Psoas muscle (tissue), 8 donors: ENCODE results near the gene AVPI1. TPM values are rescaled to one million over a fixed set of nuclear protein-coding genes. Genes with fewer than 3 reads are reported as not detected.

ENCODE experiments used
- ATAC-seq, 4 donors: fragments of 200-7000 bp; cut with Tn5 transposase; one replicate each; pipeline ENCODE4 v1.9.1; 2020; ENCODE audit warnings: moderate library complexity in 3 of 4, mild to moderate bottlenecking in 2 of 4
- DNase-seq, 2 donors: peaks; one replicate each; pipeline ENCODE4 v3.0.0-alpha.2; 2020
- H3K27ac ChIP-seq: fragments of 200-600 bp; one replicate; pipeline ENCODE4 v1.8.0; 2022
- H3K27me3 ChIP-seq, 3 donors: fragments of 200-600 bp in 1 of 3; one replicate each; pipeline versions ENCODE4 v1.6.1 to v1.8.0; 2013 to 2022; ENCODE audit warnings: low read length in 2 of 3, mild to moderate bottlenecking in 2 of 3, moderate library complexity in 1 of 3; ENCODE audit not compliant: insufficient read depth in 3 of 3
- H3K36me3 ChIP-seq, 2 donors: fragments of 200-600 bp in 1 of 2; one replicate each; pipeline versions ENCODE4 v1.6.1 to v1.8.0; 2013 to 2022; ENCODE audit warnings: low read depth in 1 of 2, mild to moderate bottlenecking in 1 of 2, moderate library complexity in 1 of 2; ENCODE audit not compliant: insufficient read depth in 1 of 2
- H3K4me1 ChIP-seq: fragments of 200-600 bp; one replicate; pipeline ENCODE4 v1.8.0; 2022
- H3K4me3 ChIP-seq: fragments of 200-600 bp; one replicate; pipeline ENCODE4 v1.8.0; 2022; ENCODE audit warnings: mild to moderate bottlenecking
- H3K9me3 ChIP-seq: fragments of 200-600 bp; one replicate; pipeline ENCODE4 v1.8.0; 2022
- WGBS, 3 donors: extraction: QIAGEN DNeasy Blood & Tissue Kit; methylation state at CpG; one replicate each; pipeline versions ENCODE4 v1.1.6 to v1.1.7; 2013; 5-methylcytosine and 5-hydroxymethylcytosine counted together
- intact Hi-C, 2 donors: fragments of 100-400 bp; cut with DNase I; formaldehyde crosslinking; loops; one replicate each; pipeline versions ENCODE4 v1.11.0 to v1.14.2; 2022
- polyA plus RNA-seq, 3 donors: library from polyadenylated mRNA; stranded (reverse); fragments of 200-250 nt; gene quantifications; one replicate each; pipeline ENCODE4 v1.2.3, GENCODE V29; 2013
- total RNA-seq, 4 donors: library from RNA; stranded (reverse); fragmentation: NEBNext Ultra II Directional in 2 of 4; extraction: Animal tissue kit (Norgen Biotek cat#: 25700) in 2 of 4; gene quantifications; one replicate each; pipeline versions ENCODE4 v1.2.1 to v1.2.4, GENCODE V29; 2021 to 2023
- TF ChIP-seq, protein P1 (sequence below): fragments of 200-600 bp; IDR thresholded peaks from one replicate; pipeline ENCODE4 v1.8.0; 2022; ENCODE audit warnings: antibody characterized with exemption
- donor health status: healthy with polysubstance abuse.
- donor health status: DM: no; HTN: no; CAD: no; lungs with moderate emphysema.
- donor health status: Bipolar disorder and iron deficiency.
- donor health status: healthy.
- donor health status: DM: yes; HTN: yes; CAD: no.
- donor health status: DM: no; HTN: no; CAD: no.
- donor health status: DM: no; HTN: no; CAD: no.
- donor health status: DM: yes; HTN: yes; CAD: no.

AVPI1 gene
- total and polyA plus RNA-seq, 7 donors = 3.6 to 56.9 (median 5.6) TPM

DNA sequence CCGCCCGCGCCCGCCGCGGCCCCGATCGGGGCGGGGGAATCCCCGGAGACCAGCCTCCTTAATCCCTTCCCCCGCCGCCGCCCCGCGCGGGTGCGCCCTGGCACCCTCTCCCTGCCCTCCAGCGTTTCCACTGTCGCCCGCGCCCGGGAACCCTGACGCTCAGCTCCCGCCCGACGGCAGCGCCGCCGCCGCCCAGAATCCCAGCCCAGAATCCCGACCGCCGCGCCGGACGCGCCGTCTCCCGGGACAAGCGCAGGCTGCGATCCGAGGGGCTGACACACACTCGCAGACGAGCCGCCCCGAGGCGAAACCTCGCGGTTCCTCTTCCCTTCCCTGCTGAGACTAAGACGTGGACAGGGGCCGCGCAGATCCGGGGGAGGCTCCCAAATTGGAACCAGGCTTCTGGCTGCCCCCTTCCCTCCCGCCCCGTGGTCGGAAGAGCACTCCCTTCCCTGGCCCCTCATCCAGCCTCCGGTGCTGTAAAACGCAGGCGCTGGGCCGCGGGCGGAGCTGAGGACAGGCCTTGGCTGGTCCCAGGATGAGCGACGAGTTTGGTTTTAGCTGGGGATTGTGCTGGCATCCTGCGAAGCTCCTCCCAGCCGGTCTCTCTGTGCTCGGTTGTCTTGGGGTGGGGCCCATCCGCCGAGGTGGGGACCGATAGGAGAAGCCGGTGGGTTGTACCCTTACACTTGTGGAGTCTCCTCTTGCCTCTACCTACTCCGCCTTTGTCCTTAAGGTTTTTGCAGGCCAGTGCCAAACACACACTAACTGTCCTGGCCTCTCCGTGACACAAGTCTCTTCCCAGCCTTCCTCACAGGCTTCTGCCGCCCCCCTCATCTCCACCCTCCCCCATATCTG lies 27.6 kb upstream of the AVPI1 start:
- Histone ChIP-seq H3K27me3 (peaks cover 0 to 23% (median 0%) of the 10 kb centered on the region in 3 donors), H3K36me3 (no peaks in the 10 kb centered on the region), H3K4me3 (peak overlapping the region; percentile 76), H3K9me3 (no peaks in the 10 kb centered on the region), H3K4me1 (peaks cover 8% of the 10 kb centered on the region), H3K27ac (peak overlapping the region; percentile 82)
- DNase-seq (peak; percentile 78 to 83), ATAC-seq (peak; percentile 40 to 57 (median 52))
- 4 to 8% (median 7%) methylated on average over 54 to 74 of the region's 74 CpGs for WGBS, 3 donors
- TF ChIP-seq, protein P1, sequence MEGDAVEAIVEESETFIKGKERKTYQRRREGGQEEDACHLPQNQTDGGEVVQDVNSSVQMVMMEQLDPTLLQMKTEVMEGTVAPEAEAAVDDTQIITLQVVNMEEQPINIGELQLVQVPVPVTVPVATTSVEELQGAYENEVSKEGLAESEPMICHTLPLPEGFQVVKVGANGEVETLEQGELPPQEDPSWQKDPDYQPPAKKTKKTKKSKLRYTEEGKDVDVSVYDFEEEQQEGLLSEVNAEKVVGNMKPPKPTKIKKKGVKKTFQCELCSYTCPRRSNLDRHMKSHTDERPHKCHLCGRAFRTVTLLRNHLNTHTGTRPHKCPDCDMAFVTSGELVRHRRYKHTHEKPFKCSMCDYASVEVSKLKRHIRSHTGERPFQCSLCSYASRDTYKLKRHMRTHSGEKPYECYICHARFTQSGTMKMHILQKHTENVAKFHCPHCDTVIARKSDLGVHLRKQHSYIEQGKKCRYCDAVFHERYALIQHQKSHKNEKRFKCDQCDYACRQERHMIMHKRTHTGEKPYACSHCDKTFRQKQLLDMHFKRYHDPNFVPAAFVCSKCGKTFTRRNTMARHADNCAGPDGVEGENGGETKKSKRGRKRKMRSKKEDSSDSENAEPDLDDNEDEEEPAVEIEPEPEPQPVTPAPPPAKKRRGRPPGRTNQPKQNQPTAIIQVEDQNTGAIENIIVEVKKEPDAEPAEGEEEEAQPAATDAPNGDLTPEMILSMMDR = no peak
- intact Hi-C loops = no loop called here

DNA sequence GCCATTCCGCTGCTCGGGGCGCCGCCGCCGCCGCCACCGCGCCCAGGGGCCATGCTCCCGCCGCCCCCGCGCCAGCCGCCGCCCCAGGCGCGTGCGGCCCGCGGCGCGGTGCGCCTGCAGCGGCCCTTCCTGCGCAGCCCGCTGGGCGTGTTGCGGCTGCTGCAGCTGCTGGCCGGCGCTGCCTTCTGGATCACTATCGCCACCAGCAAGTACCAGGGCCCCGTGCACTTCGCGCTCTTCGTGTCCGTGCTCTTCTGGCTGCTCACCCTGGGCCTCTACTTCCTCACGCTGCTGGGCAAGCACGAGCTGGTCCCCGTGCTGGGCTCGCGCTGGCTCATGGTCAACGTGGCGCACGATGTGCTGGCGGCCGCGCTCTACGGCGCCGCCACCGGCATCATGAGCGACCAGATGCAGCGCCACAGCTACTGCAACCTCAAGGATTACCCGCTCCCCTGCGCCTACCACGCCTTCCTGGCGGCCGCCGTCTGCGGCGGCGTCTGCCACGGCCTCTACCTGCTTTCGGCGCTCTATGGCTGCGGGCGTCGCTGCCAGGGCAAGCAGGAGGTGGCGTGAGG lies 26.9 kb upstream of the AVPI1 start:
- H3K27me3 ChIP-seq = peaks cover 0 to 24% (median 0%) of the 10 kb centered on the region in 3 donors
- H3K36me3 ChIP-seq = no peaks in the 10 kb centered on the region
- H3K27ac ChIP-seq = peak overlapping the region; percentile 82
- TF ChIP-seq, protein P1 = no peak
- DNase-seq = peak; percentile 74 to 88
- H3K4me1 ChIP-seq = peaks cover 4% of the 10 kb centered on the region
- ATAC-seq = peak; percentile 84 to 93 (median 87)
- intact Hi-C loops = no loop called here
- peak overlapping the region; percentile 76 for H3K4me3 ChIP-seq
- WGBS, 3 donors = 0 to 1% (median 0%) methylated on average over 38 to 69 of the region's 69 CpGs
- H3K9me3 ChIP-seq = no peaks in the 10 kb centered on the region

DNA sequence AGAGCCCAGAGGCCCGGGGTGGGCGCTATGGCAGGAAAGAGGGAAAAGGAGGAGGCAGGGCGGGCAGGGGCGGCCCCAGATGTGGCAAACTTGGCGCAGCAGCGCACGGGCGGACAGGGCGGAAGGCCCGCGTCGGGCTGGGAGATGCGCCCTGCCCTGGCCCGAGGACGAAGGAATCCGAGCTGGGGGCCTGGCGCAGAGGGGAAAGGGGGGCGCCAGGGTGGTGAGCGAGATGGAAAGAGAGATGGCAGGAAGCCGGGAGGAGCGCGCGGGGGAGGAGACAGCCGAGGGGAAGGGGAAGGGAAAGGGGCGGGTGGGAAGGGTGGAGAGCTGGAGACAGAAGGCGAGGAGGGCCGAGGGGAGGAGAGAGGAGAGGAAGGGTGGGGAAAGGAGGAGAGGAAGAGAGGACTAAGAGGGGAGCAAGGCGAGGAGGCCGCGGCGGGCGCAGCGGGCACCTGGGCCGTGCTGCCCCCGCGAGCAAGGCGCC lies 26.3 kb upstream of the AVPI1 start, which contains the start of gene MARVELD1:
Gene MARVELD1 (plus strand): TSS at position 392 of the 487 bp plus-strand sequence. CDS start 147 bp downstream, outside the sequence.
- Histone ChIP-seq H3K36me3 (no peaks in the 10 kb centered on the region), H3K9me3 (no peaks in the 10 kb centered on the region), H3K27me3 (peaks cover 0 to 24% (median 0%) of the 10 kb centered on the region in 3 donors), H3K27ac (peak within 1 kb of the TSS; percentile 82), H3K4me1 (peaks cover 4% of the 10 kb centered on the region), H3K4me3 (peak within 1 kb of the TSS; percentile 76)
- 2 to 20% (median 7%) methylated on average over 19 to 37 of the region's 37 CpGs for WGBS, 3 donors
- peak in 1 of 4 donors; percentile 4 for ATAC-seq
- peak; percentile 79 to 81 for DNase-seq
- TF ChIP-seq, protein P1 = no peak
- intact Hi-C loops = no loop called here

DNA sequence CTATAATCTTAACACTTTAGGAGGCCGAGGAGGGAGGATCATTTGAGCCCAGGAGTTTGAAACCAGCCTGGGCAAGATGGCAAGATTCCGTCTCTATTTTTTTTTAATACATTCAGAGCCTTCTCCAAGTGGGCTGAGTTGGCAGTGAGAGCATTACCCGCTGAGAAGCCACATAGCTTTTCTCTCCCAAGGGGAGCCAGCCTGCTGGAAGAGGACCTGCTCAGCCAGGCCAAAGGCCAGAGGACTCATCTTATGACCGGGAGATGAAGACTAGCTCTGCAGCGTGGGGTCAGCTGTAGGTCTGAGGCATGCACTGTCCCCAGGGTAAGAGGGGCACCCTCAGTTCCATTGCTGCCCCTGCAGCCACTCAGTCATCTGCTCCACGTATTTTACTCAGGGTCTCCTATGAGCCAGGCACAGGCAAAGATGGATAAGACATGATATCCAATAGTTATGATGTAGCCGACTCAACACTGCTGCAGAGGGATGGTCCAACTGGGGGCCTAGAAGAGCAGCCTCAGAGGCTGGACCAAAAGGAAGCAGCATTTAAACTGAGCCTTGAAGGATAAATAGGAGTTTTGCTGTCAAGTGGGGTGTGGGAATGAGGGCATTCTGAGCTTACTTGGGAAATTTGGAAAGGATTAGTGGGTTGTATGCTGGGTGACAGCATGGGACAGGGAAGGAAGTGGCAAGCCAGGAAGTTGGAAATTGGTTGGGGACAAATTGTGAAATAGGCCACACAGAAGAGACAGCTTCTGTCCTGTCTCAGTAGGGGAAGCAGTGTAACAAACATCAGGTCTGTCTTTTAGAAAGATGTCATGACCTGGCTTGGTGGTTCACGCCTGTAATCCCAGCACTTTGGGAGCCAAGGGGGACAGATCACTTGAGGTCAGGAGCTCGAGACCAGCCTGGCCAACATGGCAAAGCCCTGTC lies 24.9 kb upstream of the AVPI1 start:
- DNase-seq (no peak), ATAC-seq (no peak)
- Histone ChIP-seq H3K27me3 (peaks cover 0 to 24% (median 0%) of the 10 kb centered on the region in 3 donors), H3K27ac (no peak overlapping the region), H3K4me3 (no peak overlapping the region), H3K9me3 (no peaks in the 10 kb centered on the region), H3K4me1 (peaks cover 4% of the 10 kb centered on the region), H3K36me3 (no peaks in the 10 kb centered on the region)
- WGBS, 3 donors = 59 to 76% (median 67%) methylated on average over 9 of the region's 9 CpGs
- intact Hi-C loops = no loop called here
- TF ChIP-seq, protein P1 = no peak
